Body of pancreas (tissue), 4 donors: ENCODE measurements around the gene PPDPF. TPM values are rescaled to one million over a fixed set of nuclear protein-coding genes. Genes with fewer than 3 reads are reported as not detected.

Source experiments
- ATAC-seq: fragments of 150-250 bp; one replicate; pipeline ENCODE4 v1.9.1; 2016
- DNase-seq, 4 donors: peaks; one replicate each; pipeline ENCODE4 v3.0.0-alpha.2; 2019
- H3K27ac ChIP-seq, 4 donors: fragments of 200-600 bp; sonication (generic); 1 replicate in 3 of 4; 2 replicates in 1 of 4; pipeline versions ENCODE4 v1.5.1 to v1.6.1; 2016 to 2019; ENCODE audit warnings: mild to moderate bottlenecking in 1 of 4, mixed read lengths in 1 of 4, moderate library complexity in 1 of 4
- H3K27me3 ChIP-seq, 2 donors: fragments of 200-600 bp; sonication (generic); one replicate each; pipeline ENCODE4 v1.6.0; 2016; ENCODE audit warnings: mild to moderate bottlenecking in 1 of 2
- H3K36me3 ChIP-seq, 2 donors: fragments of 200-600 bp; sonication (generic); replicated peaks in 1 of 2; 2 replicates each; pipeline ENCODE4 v1.5.1; 2016; ENCODE audit warnings: low read depth in 2 of 2; ENCODE audit not compliant: insufficient read depth in 1 of 2
- H3K4me1 ChIP-seq: fragments of 200-600 bp; sonication (generic); one replicate; pipeline ENCODE4 v1.6.0; 2016
- H3K4me3 ChIP-seq, 2 donors: fragments of 200-600 bp; sonication (generic); 1 replicate in 1 of 2; 2 replicates in 1 of 2; pipeline ENCODE4 v1.5.1; 2016 to 2019
- H3K9me3 ChIP-seq, 3 donors: fragments of 200-600 bp; sonication (generic); 1 replicate in 2 of 3; 2 replicates in 1 of 3; pipeline ENCODE4 v1.5.1; 2016
- POLR2A ChIP-seq, 3 donors: fragments of 450-650 bp; IDR thresholded peaks; one replicate each; pipeline ENCODE4 v1.6.1; 2016; ENCODE audit warnings: antibody characterized with exemption in 3 of 3, mild to moderate bottlenecking in 2 of 3
- WGBS, 2 donors: methylation state at CpG; one replicate each; pipeline ENCODE4 v1.1.5; 2017; 5-methylcytosine and 5-hydroxymethylcytosine counted together
- intact Hi-C: fragments of 100-400 bp; cut with DNase I; formaldehyde crosslinking; loops from one replicate; pipeline ENCODE4 v1.15.1; 2023
- total RNA-seq, 2 donors: library from RNA; depleted of rRNA; stranded (reverse); fragments of >200 nt; gene quantifications; one replicate each; pipeline ENCODE4 v1.1.0, GENCODE V29; 2016
- TF ChIP-seq, protein P1 (sequence below), 7 experiments: fragments of 450-650 bp in 4 of 7; fragments of 200-600 bp in 3 of 7; sonication (generic) in 3 of 7; IDR thresholded peaks; one replicate each; pipeline ENCODE4 v1.5.1; 2016 to 2019; ENCODE audit warnings: antibody characterized with exemption in 7 of 7

PPDPF gene
- total RNA-seq, 2 donors from 2014 or later: 69.9 to 106 TPM

DNA sequence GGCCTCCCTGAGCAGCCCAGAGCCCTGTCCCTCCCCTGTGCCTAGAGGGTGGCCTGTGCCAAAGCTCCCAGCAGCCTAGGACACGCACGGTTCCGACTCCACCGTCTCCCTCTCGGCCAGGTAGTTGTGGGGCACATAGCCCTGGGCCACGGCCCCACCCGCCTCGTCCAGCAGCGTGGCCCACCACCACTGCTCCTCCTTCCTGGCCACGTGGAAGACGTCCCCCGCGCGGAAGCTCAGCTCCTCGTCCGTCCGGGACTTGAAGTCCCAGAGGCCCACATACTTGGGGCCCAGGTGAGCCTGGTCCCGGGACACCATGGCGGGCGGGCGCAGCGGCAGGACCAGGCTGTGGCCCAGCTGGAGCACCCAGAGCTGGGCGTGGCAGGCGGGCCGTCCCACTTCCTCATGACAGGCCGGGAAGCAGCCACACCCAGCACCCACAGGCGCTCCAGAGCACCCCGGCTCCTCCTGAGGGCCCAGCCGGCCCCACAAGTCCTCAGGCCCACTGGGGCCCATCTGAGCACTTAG is 16.5 kb downstream of the PPDPF start, which contains the start of gene PTK6:
Gene PTK6 (minus strand): TSS at position 380 of the 528 bp plus-strand sequence. CDS start 62 bp downstream, at position 318.
- WGBS, 2 donors: 67 to 84% methylated on average over 5 to 29 of the region's 29 CpGs
- Histone ChIP-seq H3K27me3 (no peaks in the 10 kb centered on the region), H3K9me3 (no peaks in the 10 kb centered on the region), H3K4me1 (peaks cover 35% of the 10 kb centered on the region), H3K27ac (peak within 1 kb of the TSS; percentile 62 to 89 (median 86)), H3K36me3 (no peaks in the 10 kb centered on the region), H3K4me3 (no peak within 1 kb of the TSS)
- intact Hi-C loops: loop anchor here (10.0 kb wide), 1 partner anchor 318 kb away; no protein-coding TSS in a partner anchor
- no peak for TF ChIP-seq POLR2A (IDR thresholded peaks at IDR 0.05)
- TF ChIP-seq, protein P1, sequence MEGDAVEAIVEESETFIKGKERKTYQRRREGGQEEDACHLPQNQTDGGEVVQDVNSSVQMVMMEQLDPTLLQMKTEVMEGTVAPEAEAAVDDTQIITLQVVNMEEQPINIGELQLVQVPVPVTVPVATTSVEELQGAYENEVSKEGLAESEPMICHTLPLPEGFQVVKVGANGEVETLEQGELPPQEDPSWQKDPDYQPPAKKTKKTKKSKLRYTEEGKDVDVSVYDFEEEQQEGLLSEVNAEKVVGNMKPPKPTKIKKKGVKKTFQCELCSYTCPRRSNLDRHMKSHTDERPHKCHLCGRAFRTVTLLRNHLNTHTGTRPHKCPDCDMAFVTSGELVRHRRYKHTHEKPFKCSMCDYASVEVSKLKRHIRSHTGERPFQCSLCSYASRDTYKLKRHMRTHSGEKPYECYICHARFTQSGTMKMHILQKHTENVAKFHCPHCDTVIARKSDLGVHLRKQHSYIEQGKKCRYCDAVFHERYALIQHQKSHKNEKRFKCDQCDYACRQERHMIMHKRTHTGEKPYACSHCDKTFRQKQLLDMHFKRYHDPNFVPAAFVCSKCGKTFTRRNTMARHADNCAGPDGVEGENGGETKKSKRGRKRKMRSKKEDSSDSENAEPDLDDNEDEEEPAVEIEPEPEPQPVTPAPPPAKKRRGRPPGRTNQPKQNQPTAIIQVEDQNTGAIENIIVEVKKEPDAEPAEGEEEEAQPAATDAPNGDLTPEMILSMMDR (IDR thresholded peaks at IDR 0.05): no peak
- peak; percentile 2 for ATAC-seq
- DNase-seq: peak in 3 of 4 donors; percentile 53 to 64 (median 62)

DNA sequence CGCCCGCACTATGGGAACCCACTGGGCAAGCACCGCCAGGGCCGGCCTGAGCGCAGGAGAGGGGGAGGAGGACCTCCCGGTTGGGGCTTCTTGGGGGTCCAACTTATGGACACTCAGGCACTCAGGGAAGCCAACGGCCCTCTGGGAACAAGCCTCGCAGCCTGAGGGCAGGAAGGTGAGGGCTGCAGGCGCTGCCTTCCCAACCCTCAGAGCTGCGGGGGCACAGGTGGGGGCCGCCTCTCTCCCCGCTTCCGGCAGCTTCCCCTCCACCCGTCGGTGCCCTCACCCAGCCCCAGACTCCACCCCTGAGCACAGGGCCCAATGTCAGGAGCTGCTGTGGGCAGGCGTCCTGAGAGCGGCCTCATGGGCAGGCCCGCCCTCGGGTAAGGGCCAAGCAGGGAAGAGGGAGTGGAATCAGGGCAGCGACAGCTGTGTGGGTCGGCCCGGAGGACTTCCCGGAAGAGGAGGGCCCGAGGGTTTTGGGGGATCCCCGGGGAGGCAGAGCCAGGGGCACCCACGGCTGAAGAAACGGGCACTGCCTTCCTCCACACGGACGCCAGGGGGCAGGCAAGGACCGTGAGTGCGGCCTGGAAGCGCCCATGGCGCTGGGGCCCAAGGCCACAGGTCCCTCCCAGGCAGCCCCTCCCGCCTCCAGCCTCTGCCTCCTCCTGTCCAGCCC is 17.1 kb downstream of the PPDPF start:
- TF ChIP-seq POLR2A (IDR thresholded peaks at IDR 0.05): peak; percentile 30 to 80 (median 69)
- TF ChIP-seq, protein P1 (IDR thresholded peaks at IDR 0.05): peak; percentile 84 to 99 (median 99)
- H3K27me3 ChIP-seq: no peaks in the 10 kb centered on the region

DNA sequence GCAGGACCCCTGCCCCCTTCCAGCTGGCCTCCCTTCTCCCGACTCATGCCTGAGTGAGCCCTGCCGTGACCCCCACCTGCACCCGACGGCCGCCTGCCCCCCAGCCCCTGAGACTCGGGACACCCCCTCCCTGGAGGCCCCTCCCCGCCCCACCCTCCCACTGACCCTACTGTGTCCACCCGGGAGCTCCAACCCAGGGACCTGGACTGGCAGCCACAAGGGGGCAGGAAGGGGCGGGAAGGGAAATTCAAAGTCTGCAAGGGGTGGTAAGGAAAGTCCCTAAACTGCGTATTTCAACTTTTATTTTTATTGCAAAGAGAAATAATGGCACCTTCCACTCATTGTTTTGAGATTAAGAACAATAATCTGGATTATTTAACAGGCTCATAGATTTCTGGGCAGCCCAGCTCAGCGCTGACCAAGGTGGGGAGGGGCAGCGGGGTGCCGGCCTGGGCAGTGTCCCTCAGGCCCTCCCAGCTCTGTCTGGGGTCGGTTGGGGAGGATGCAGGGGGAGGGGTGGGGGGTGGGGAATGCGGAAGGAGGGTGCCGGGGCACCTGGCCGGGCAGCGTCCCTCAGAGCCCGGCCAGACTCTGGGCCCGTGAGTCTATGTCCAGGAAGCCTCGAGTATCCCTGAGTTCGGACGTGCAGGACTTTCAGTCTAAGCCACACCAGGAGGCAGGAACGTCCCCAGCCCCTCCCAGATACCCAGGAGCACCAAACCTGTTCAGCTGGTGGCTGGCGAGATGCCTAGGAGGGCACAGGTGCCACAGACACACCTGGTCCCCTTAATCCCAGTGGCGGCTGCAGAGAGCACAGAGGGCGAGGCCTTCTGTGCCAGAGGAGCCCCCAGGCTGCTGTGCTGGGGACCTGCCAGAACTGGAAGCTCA is 17.9 kb downstream of the PPDPF start:
- no peak overlapping the region for H3K4me3 ChIP-seq
- TF ChIP-seq, protein P1 (IDR thresholded peaks at IDR 0.05): peak in 2 of 7 experiments; percentile 14 to 18
- peak in 1 of 3 donors; percentile 39 for TF ChIP-seq POLR2A (IDR thresholded peaks at IDR 0.05)
- no peaks in the 10 kb centered on the region for H3K27me3 ChIP-seq
- intact Hi-C loops: loop anchor here (10.0 kb wide), 1 partner anchor 316 kb away; no protein-coding TSS in a partner anchor
- ATAC-seq (peak; percentile 58), DNase-seq (peak; percentile 88 to 98 (median 96))
- WGBS, 2 donors: 11 to 14% methylated on average over 9 to 27 of the region's 27 CpGs
- peak overlapping the region; percentile 46 to 89 (median 86) for H3K27ac ChIP-seq
- peaks cover 34% of the 10 kb centered on the region for H3K4me1 ChIP-seq
- H3K9me3 ChIP-seq: no peaks in the 10 kb centered on the region
- H3K36me3 ChIP-seq: no peaks in the 10 kb centered on the region

More for the DNA sequence above, 17.1 kb downstream of the PPDPF start:
- no peaks in the 10 kb centered on the region for H3K36me3 ChIP-seq
- H3K27ac ChIP-seq: peak overlapping the region; percentile 62 to 89 (median 86)
- peaks cover 35% of the 10 kb centered on the region for H3K4me1 ChIP-seq
- WGBS, 2 donors: 0 to 8% methylated on average over 14 to 28 of the region's 34 CpGs
- H3K4me3 ChIP-seq: no peak overlapping the region
- ATAC-seq (peak; percentile 83), DNase-seq (peak; percentile 90 to 96 (median 92))
- intact Hi-C loops: loop anchor here (10.0 kb wide), 1 partner anchor 317 kb away; no protein-coding TSS in a partner anchor
- no peaks in the 10 kb centered on the region for H3K9me3 ChIP-seq

DNA sequence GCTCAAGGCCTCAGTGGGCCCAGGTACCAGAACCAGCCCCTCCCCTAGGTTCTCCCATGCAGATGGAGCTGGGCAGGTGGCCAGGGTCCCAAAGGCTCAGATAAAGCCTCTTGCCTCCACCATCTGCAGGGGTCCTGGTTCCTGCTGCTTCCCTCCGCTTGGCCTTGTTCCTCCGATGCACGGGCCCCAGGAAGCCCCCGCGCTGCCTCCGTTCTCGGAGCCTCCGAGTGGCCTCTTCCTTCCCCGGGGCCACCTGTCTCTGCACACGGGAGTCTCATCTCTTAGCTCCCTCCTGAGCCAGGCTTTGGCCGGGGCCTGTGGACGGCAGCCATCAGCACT is 18.5 kb downstream of the PPDPF start:
- Histone ChIP-seq H3K9me3 (no peaks in the 10 kb centered on the region), H3K36me3 (no peaks in the 10 kb centered on the region), H3K27ac (peak overlapping the region; percentile 46 to 89 (median 86)), H3K4me1 (peaks cover 28% of the 10 kb centered on the region), H3K4me3 (no peak overlapping the region), H3K27me3 (no peaks in the 10 kb centered on the region)
- intact Hi-C loops: loop anchor here (10.0 kb wide), 1 partner anchor 316 kb away; no protein-coding TSS in a partner anchor
- no peak for DNase-seq
- 60 to 73% methylated on average over 11 to 12 of the region's 12 CpGs for WGBS, 2 donors
- no peak for ATAC-seq
- TF ChIP-seq, protein P1 (IDR thresholded peaks at IDR 0.05): no peak
- peak in 1 of 3 donors; percentile 12 for TF ChIP-seq POLR2A (IDR thresholded peaks at IDR 0.05)
